Measurements from ENCODE around the gene PTGES.

The PTGES gene

DNA sequence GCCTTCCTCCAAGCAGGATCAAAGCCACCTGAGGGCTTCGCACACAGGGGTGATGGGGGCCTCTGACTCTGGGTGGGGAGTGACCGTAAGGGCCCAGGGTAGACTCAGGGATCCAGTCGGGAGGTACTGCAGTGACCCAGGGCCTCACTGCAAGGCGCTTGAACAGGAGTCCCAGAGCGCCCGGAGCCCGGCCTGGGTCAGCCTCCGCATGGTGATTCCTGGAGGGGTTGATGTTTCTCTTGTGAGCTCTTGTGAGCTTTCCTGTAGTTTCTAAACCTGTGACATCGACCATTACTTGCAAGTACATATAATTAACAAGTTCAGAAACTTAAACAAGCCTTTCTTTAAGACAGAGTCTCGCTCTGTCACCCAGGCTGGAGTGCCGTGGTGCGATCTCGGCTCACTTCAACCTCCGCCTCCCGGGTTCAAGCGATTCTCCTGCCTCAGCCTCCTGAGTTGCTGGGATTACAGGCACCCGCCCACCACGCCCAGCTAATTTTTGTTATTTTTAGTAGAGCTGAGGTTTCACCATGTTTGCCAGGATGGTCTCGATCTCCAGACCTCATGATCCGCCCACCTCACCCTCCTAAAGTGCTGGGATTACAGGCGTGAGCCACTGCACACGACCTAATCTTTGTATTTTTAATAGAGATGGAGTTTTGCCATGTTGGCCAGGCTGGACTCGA, 19.8 kb downstream of the PTGES start:
- Histone ChIP-seq H3K4me3 (ENCODE audit: low read depth in 1 of 2, low read length in 2 of 2) (no peak overlapping the region), H3K9me3 (ENCODE audit: control insufficient read depth in 1 of 2, low read length in 2 of 2) (no peaks in the 10 kb centered on the region), H3K4me1 (ENCODE audit: control insufficient read depth in 1 of 2, insufficient read depth in 2 of 2, low read length in 2 of 2) (peaks cover 0 to 2% of the 10 kb centered on the region in 2 donors), H3K27me3 (ENCODE audit: control insufficient read depth in 1 of 2, insufficient read depth in 2 of 2, low read length in 2 of 2) (no peaks in the 10 kb centered on the region), H3K27ac (ENCODE audit: low read depth, low read length) (no peak overlapping the region), H3K36me3 (ENCODE audit: control insufficient read depth in 1 of 2, insufficient read depth in 2 of 2, low read length in 2 of 2) (no peaks in the 10 kb centered on the region), H3K9ac (ENCODE audit: low read depth in 1 of 2, low read length in 2 of 2) (no peak overlapping the region)

DNA sequence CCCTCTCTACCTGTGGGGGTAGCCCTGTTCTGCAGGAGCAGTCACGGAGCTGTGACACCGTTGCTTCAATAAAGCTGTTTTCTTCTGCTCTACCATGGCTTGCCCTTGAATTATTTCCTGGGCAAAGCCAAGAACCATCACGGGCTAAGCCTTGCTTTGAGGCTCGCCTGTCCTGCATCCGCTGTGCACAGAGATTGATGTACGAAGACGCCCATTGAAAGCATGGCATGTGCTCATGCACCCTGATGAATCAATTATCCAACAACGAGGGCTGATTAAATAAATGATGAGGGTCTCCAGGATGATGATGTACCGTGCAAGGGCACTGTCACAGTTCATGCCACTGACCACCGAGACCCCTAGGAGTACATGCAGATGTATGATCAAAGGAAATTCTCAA, 20.7 kb downstream of the PTGES start:
- no peaks in the 10 kb centered on the region for H3K36me3 ChIP-seq (ENCODE audit: control insufficient read depth in 1 of 2, insufficient read depth in 2 of 2, low read length in 2 of 2)
- H3K9me3 ChIP-seq (ENCODE audit: control insufficient read depth in 1 of 2, low read length in 2 of 2) = no peaks in the 10 kb centered on the region
- no peak overlapping the region for H3K4me3 ChIP-seq (ENCODE audit: low read depth in 1 of 2, low read length in 2 of 2)
- no peaks in the 10 kb centered on the region for H3K4me1 ChIP-seq (ENCODE audit: control insufficient read depth in 1 of 2, insufficient read depth in 2 of 2, low read length in 2 of 2)
- no peaks in the 10 kb centered on the region for H3K27me3 ChIP-seq (ENCODE audit: control insufficient read depth in 1 of 2, insufficient read depth in 2 of 2, low read length in 2 of 2)
- no peak overlapping the region for H3K9ac ChIP-seq (ENCODE audit: low read depth in 1 of 2, low read length in 2 of 2)
- no peak overlapping the region for H3K27ac ChIP-seq (ENCODE audit: low read depth, low read length)

DNA sequence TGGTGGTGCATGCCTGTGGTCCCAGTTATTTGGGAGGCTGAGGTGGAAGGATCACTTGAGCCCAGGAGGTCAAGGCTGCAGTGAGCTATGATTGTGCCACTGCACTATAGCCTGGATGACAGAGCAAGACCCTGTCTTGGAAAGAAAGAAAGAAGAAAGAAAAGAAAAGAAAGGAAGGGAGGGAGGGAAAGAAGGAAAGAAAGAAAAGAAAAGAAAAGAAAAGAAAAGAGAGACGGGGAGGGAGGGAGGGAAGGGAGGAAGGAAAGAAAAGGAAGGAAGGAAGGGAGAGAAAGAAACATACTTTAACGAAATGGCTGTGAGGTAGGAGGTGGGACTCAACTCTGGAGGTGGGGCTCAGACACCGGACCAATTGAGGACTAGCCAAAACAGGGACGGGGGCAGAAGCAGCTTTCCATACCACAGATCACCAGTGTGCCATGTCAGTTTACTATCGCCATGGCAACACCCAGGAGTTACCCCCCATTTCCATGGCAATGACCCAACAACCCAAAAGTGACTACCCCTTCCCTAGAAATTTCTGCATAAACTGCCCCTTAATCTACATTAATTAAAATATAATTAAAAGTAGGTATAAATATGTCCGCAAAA, 21.3 kb downstream of the PTGES start:
- Histone ChIP-seq H3K27ac (ENCODE audit: low read depth, low read length) (no peak overlapping the region), H3K27me3 (ENCODE audit: control insufficient read depth in 1 of 2, insufficient read depth in 2 of 2, low read length in 2 of 2) (no peaks in the 10 kb centered on the region), H3K9ac (ENCODE audit: low read depth in 1 of 2, low read length in 2 of 2) (no peak overlapping the region), H3K4me1 (ENCODE audit: control insufficient read depth in 1 of 2, insufficient read depth in 2 of 2, low read length in 2 of 2) (no peaks in the 10 kb centered on the region), H3K9me3 (ENCODE audit: control insufficient read depth in 1 of 2, low read length in 2 of 2) (no peaks in the 10 kb centered on the region), H3K36me3 (ENCODE audit: control insufficient read depth in 1 of 2, insufficient read depth in 2 of 2, low read length in 2 of 2) (no peaks in the 10 kb centered on the region), H3K4me3 (ENCODE audit: low read depth in 1 of 2, low read length in 2 of 2) (no peak overlapping the region)

DNA sequence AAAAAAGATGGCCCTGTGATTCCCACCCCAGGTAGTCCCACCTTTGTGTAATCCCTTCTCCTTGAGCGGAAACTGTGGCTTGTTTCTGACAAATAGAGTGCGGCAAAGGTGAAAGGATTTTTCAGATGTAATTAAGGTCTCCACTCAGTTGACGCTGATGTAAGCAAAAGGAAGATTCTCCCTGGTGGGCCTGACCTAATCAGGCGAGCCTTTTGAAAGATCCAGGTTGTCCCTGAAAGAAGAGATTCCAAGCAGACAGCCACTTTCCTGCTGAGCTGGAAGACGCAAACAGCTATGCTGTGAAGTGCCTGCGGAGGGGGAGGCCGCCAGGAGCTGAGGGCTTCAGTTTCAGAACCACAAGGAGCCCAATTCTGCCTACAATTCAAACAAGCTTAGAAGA, 24.1 kb downstream of the PTGES start:
- no peaks in the 10 kb centered on the region for H3K4me1 ChIP-seq (ENCODE audit: control insufficient read depth in 1 of 2, insufficient read depth in 2 of 2, low read length in 2 of 2)
- no peaks in the 10 kb centered on the region for H3K9me3 ChIP-seq (ENCODE audit: control insufficient read depth in 1 of 2, low read length in 2 of 2)

DNA sequence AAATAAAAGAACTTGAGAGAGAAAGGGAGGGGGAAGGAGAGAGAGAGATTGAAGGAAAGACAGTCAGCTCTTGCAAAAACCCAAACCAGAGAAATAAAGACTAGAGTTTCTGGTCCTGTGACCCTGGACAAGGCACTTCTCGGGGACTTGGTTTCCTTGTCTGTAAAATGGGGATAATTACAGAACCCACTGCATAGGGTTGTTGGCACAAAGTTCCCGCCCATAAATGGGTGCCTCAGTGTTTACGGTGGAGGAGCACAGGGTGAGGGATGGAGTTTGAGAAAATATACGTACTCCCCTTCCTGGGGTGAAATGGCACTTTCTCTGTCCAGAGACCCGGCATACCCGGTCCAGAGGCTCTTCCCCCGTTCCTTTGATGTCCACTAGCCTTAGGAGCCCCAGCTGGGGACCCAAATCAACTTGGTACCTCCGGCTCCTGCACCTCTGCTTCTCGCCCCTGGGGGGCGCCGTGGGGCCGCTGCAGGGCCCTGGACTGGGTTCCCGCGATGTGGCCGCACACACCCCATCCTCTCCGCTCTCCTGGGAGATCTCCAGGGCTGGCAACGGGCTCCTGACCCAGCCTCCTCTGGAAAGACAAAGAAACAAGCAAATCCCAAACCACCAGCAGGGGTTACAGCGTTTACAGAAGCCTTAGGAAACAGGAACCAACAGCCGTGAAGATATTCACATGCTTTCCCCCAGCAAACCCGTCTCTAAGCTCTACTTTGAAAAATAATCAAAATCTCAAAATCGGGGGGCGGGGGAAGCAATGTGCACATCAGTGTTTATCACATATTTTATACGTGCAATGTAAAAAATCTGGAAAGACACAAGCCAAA, 26.3 kb downstream of the PTGES start:
- no peaks in the 10 kb centered on the region for H3K4me1 ChIP-seq (ENCODE audit: control insufficient read depth in 1 of 2, insufficient read depth in 2 of 2, low read length in 2 of 2)
- no peaks in the 10 kb centered on the region for H3K27me3 ChIP-seq (ENCODE audit: control insufficient read depth in 1 of 2, insufficient read depth in 2 of 2, low read length in 2 of 2)
- H3K9me3 ChIP-seq (ENCODE audit: control insufficient read depth in 1 of 2, low read length in 2 of 2) = no peaks in the 10 kb centered on the region
- H3K9ac ChIP-seq (ENCODE audit: low read depth in 1 of 2, low read length in 2 of 2) = no peak overlapping the region
- H3K4me3 ChIP-seq (ENCODE audit: low read depth in 1 of 2, low read length in 2 of 2) = no peak overlapping the region
- no peak overlapping the region for H3K27ac ChIP-seq (ENCODE audit: low read depth, low read length)
- H3K36me3 ChIP-seq (ENCODE audit: control insufficient read depth in 1 of 2, insufficient read depth in 2 of 2, low read length in 2 of 2) = no peaks in the 10 kb centered on the region

More for the DNA sequence above, 24.1 kb downstream of the PTGES start:
- no peak overlapping the region for H3K27ac ChIP-seq (ENCODE audit: low read depth, low read length)
- no peaks in the 10 kb centered on the region for H3K27me3 ChIP-seq (ENCODE audit: control insufficient read depth in 1 of 2, insufficient read depth in 2 of 2, low read length in 2 of 2)
- H3K9ac ChIP-seq (ENCODE audit: low read depth in 1 of 2, low read length in 2 of 2) = no peak overlapping the region
- no peaks in the 10 kb centered on the region for H3K36me3 ChIP-seq (ENCODE audit: control insufficient read depth in 1 of 2, insufficient read depth in 2 of 2, low read length in 2 of 2)
- no peak overlapping the region for H3K4me3 ChIP-seq (ENCODE audit: low read depth in 1 of 2, low read length in 2 of 2)

DNA sequence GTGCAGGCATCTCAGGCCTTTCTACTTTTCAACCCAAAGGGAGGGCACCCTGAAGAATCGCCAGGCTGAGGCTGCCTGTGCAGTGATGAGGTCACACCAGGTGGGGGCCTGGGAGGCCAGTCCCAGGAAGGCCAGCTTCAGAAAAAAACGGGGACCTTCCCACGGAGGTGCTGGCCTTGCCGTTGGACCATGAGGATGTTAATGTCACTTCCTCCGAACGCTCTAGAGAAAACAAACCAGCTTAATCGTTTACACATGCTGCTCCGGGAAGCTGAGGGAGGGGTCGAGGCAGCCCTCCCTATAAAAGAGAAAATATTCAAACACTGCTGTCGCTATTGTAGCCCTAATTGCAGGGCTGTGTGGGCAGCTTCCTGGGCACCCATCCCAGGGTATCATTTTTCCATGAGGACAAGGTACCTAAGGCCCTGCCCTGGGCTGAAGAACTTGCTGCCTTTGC, 27.0 kb downstream of the PTGES start:
- Histone ChIP-seq H3K4me1 (ENCODE audit: control insufficient read depth in 1 of 2, insufficient read depth in 2 of 2, low read length in 2 of 2) (no peaks in the 10 kb centered on the region), H3K9me3 (ENCODE audit: control insufficient read depth in 1 of 2, low read length in 2 of 2) (no peaks in the 10 kb centered on the region), H3K27ac (ENCODE audit: low read depth, low read length) (no peak overlapping the region), H3K36me3 (ENCODE audit: control insufficient read depth in 1 of 2, insufficient read depth in 2 of 2, low read length in 2 of 2) (no peaks in the 10 kb centered on the region), H3K9ac (ENCODE audit: low read depth in 1 of 2, low read length in 2 of 2) (no peak overlapping the region), H3K4me3 (ENCODE audit: low read depth in 1 of 2, low read length in 2 of 2) (no peak overlapping the region), H3K27me3 (ENCODE audit: control insufficient read depth in 1 of 2, insufficient read depth in 2 of 2, low read length in 2 of 2) (no peaks in the 10 kb centered on the region)

DNA sequence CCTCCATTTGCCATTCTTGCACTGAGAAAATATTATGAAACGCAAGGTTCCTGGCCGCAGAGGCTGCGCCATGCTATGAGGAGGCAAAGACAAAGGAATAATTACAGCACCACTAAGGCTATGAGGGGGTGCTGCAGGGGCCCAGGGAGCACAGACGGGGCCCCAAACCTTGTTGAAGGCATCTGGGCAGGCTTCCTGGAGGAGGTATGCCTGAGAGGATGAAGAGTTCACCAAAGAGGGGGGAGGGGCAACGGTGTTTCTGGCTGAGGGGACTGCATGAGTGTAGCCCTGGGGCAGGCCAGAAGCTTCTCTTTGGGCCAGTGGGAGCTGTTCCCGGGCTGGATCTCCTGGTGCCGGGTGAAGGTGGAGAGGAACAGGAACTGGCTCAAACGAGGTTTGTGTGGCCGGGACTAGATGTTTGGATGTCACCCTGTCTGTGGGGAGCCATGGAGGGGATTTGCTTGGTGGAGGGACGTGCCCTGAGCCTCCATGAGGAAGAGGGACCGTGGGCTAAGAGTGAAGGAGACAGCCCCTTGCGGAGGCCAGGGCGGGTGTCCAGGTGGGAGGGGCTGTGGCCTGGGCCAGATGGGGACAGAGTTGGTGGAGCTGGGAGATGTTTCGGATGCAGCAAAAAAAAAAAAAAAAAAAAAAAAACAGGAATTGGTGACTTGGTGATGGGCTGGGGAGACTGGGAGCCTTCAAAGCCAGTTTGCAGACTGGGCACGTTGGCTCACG, 28.2 kb downstream of the PTGES start:
- H3K4me3 ChIP-seq (ENCODE audit: low read depth in 1 of 2, low read length in 2 of 2) = no peak overlapping the region
- no peaks in the 10 kb centered on the region for H3K36me3 ChIP-seq (ENCODE audit: control insufficient read depth in 1 of 2, insufficient read depth in 2 of 2, low read length in 2 of 2)
- no peak overlapping the region for H3K27ac ChIP-seq (ENCODE audit: low read depth, low read length)
- H3K4me1 ChIP-seq (ENCODE audit: control insufficient read depth in 1 of 2, insufficient read depth in 2 of 2, low read length in 2 of 2) = no peaks in the 10 kb centered on the region
- H3K9ac ChIP-seq (ENCODE audit: low read depth in 1 of 2, low read length in 2 of 2) = no peak overlapping the region
- no peaks in the 10 kb centered on the region for H3K27me3 ChIP-seq (ENCODE audit: control insufficient read depth in 1 of 2, insufficient read depth in 2 of 2, low read length in 2 of 2)
- H3K9me3 ChIP-seq (ENCODE audit: control insufficient read depth in 1 of 2, low read length in 2 of 2) = no peaks in the 10 kb centered on the region

DNA sequence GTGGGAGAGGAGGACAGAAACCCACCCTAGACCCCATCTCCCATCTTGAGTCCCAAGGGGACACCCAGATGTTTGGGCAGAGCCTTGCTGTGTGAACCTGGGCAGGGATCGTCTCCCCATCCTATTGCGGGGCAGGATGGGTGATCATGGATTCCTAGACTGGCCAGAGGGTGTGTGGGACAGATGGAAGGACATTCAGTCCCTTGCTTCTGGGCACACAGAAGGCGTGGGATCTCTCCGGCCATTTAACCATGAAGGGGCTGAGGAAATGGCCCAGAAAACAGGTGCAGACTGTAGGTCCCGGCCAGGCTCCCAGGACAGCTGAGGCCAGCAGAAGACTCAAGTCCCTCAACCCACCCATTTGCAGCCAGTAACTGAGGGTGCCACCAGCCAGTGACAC, 29.9 kb downstream of the PTGES start:
- no peaks in the 10 kb centered on the region for H3K27me3 ChIP-seq (ENCODE audit: control insufficient read depth in 1 of 2, insufficient read depth in 2 of 2, low read length in 2 of 2)
- H3K4me3 ChIP-seq (ENCODE audit: low read depth in 1 of 2, low read length in 2 of 2) = no peak overlapping the region
- H3K36me3 ChIP-seq (ENCODE audit: control insufficient read depth in 1 of 2, insufficient read depth in 2 of 2, low read length in 2 of 2) = no peaks in the 10 kb centered on the region
- no peaks in the 10 kb centered on the region for H3K4me1 ChIP-seq (ENCODE audit: control insufficient read depth in 1 of 2, insufficient read depth in 2 of 2, low read length in 2 of 2)
- no peak overlapping the region for H3K9ac ChIP-seq (ENCODE audit: low read depth in 1 of 2, low read length in 2 of 2)
- H3K9me3 ChIP-seq (ENCODE audit: control insufficient read depth in 1 of 2, low read length in 2 of 2) = no peaks in the 10 kb centered on the region
- no peak overlapping the region for H3K27ac ChIP-seq (ENCODE audit: low read depth, low read length)

DNA sequence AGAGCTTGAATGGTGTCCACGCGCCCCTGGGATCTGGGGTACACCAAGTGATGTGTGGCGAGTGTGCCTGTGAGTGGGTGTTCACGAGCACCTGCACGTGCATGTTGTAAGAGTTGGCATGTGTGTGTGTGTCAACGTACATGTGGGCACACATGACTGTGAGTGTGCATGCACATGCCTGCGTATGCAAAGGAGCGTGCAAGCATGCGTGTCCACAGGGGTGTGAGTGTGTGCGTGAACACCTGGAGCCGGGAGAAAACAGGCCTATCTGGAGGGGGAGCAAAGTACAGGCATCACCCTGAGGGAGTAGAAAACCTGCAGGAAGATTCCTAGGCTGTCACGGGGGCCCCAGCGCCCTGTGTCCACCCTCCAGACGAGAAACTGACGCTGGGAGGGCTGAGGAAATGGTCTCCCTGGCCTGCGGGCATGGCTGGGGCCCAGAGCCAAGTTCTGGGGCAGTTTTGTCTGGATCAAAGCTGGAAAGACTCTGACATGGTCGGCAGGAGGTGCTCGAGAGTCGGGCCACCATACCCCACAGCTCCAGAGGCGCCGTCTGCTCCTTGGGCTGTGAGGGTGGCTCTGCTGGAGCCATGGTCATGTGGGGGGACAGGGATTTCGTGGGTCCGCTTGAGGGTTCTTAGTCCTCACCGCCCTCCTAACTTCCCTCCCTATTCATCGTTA, 31.8 kb downstream of the PTGES start:
- no peak overlapping the region for H3K4me3 ChIP-seq (ENCODE audit: low read depth in 1 of 2, low read length in 2 of 2)

More for the DNA sequence above, 31.8 kb downstream of the PTGES start:
- no peaks in the 10 kb centered on the region for H3K27me3 ChIP-seq (ENCODE audit: control insufficient read depth in 1 of 2, insufficient read depth in 2 of 2, low read length in 2 of 2)
- no peaks in the 10 kb centered on the region for H3K36me3 ChIP-seq (ENCODE audit: control insufficient read depth in 1 of 2, insufficient read depth in 2 of 2, low read length in 2 of 2)
- no peaks in the 10 kb centered on the region for H3K4me1 ChIP-seq (ENCODE audit: control insufficient read depth in 1 of 2, insufficient read depth in 2 of 2, low read length in 2 of 2)
- no peak overlapping the region for H3K9ac ChIP-seq (ENCODE audit: low read depth in 1 of 2, low read length in 2 of 2)
- no peak overlapping the region for H3K27ac ChIP-seq (ENCODE audit: low read depth, low read length)
- no peaks in the 10 kb centered on the region for H3K9me3 ChIP-seq (ENCODE audit: control insufficient read depth in 1 of 2, low read length in 2 of 2)
